ENCODE data around the gene CD79A.
"Not testable (repeated sequence)": the region's sequence is repeated elsewhere in the genome, so short reads cannot be mapped to it uniquely, and the experiment has no call there.

The CD79A gene

DNA sequence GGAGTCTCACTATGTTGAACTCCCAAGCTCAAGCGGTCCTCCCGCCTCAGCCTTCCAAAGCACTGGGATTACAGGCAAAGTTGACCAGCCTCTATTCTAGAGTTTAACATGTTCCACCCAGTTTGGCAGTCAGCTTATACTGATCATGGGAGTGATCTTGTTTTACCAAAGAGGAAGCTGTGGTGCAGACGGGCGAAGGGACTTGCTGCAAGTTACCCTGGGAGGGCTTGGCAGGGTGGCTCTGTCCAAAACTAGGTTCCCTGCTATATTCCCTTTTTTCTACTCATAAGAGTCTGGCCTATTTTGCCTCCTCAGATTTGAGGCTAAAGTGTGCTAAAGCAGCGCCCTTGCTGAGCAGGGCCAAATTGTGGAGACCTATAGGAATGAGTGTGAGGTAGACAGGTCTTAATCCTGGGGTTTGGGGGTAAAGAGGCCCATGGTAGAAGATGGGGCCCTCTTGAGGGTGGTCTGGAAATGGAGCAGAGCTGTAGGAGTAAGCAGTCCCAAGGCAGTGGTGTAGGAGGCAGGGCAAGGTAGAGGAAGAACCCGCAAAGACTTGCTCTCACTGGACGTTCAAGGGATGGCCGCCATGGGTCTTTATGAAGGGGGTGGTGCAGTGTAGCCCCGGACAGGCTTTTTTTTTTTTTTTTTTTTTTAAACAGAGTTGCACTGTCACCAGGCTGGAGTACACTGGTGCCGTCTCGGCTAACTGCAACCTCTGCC lies 13.7 kb upstream of the CD79A start:
- DNase-seq: peak; percentile 34 to 53 (median 47)

DNA sequence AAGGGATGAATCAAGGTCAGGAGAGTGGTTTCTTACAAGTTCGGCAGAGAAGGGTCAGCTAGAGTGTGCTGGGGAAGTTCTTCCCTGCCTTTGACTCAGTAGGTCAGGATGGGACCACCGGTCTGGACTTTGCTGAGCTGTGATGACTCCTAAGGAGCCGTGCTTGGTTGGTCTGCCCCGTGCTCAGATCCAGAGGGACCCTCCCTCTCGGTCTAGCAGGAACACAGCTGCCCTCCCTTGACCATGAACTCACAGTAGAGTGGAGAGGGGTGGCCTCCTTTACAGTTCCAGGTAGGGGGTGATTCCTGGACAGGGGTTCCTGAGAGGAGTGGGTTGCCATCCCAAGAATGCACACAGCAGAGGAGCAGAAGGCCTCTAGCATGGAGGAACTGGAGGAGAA lies 12.7 kb upstream of the CD79A start:
- DNase-seq: no peak

DNA sequence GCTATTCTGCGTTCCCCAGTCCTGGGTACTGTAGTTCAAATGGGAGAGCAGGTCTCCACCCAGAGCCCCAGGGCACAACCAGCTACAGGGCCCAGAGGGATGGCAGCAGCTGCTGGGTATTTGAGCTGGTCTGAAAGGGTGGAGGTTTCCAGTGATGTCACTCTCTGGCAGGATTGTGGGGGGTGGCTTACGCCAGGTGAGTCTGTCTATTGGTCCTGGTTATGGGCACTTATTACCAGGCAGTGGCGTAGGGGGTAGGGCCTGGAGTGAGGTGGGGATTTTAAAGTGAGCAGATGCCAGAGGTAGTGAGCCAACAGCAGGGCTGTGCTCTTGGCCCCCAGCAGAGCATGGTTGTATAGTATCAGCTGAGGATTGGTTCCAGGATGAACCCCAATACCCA lies 10.8 kb upstream of the CD79A start:
- no peak for DNase-seq

- DNase-seq: no peak
Observed at GRCh38 chr19:41868120-41868988, 8.7 kb upstream of the CD79A start.

DNA sequence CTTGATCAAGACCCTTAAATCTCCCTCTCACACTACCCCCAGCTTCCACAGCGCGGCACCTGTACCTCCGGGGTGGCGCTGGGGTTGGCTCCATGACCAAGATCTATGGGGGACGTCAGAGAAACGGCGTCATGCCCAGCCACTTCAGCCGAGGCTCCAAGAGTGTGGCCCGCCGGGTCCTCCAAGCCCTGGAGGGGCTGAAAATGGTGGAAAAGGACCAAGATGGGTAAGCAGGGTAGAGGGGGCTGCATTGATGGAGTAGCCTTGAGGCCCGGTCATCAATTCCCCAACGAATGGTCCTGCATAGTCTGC lies 8.1 kb upstream of the CD79A start:
- DNase-seq: no peak

DNA sequence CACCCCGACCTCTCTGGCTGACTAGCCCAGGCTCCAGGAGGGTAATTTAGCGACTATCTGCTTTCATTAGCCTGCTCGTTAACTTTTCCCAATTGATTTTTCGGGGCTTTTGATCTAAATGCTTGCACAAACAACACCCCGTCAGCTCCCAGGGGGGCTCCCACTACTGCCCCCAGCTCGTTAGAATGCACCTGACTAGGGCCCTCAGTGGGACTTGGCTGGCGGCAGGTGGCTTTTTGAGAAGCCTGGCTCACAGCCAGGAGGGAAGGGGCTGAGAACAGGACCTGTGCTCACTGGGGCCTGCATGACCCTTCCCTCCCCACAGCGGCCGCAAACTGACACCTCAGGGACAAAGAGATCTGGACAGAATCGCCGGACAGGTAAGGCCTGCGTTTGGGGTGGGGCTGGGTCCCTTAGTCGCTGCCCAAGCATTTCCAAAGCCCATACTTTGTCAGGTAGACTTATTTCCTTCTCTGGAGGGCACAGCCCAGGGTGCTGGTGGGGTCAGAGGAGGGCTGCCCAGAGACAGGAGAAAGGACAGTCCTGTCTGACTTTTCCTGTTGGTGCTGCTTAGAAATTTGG lies 7.6 kb upstream of the CD79A start:
- DNase-seq: no peak

DNA sequence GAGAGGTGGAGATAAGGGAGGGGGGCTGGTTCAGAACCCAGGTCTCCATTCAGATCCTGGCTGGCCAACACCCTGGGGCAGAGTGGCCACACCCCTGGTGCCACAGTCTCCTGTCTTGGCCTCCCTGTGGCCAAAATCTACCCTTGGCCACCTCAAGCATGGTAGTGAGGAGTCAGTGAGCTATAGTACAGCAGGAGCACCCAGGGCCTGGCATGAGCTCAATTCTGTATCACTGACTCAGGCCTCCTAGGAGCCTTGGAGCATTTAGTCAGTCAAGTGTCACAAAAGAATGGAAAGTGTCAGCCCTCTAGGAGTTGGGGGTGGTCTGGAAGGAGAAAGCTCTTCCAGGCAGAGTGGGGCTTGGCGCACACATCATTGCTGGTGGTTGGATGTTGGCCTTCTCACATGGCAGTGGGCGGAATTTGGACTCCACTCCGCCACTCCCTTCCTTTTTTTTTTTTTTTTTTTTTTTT lies 6.6 kb upstream of the CD79A start:
- DNase-seq: peak; percentile 30 to 62 (median 53)

DNA sequence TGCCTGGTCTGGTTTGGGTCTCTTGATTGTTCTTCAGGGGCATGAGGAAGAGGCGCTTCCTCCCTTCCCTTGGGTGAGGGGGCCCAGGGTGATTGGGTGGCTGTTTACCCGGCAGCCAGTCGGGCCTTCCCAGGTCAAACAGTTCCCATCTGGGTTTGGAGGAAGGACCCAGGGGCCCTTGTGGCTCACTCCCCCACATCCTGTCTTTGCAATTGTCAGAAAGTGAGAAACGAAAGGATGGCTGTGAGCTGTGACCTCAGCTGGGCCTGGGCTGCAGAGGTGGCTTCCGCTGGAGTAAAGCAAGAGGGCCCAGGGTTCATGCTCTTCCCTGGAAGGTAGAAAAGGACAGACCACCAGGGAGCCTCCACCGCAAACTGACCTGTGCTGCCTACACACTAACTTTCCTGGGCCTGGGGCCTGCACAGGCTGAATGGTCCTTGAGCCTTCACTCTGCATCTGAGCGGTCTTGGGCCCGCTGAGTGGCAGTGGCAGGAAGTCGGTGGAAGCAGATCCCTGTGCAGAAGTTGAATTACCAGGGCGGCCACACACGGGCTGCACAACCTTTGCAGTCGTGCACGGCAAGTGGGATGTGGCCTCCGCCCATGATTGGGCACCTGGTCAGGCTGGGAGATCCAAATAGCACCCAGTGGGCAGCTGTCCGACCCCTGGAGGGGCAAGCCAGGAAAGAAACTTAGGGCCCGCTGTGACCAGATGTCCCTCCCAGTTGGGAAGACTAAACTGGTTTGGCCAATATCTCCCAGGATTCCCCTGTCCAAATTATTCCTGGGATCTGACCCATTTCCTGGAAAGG lies 5.3 kb upstream of the CD79A start:
- DNase-seq: peak; percentile 71 to 79 (median 73)

DNA sequence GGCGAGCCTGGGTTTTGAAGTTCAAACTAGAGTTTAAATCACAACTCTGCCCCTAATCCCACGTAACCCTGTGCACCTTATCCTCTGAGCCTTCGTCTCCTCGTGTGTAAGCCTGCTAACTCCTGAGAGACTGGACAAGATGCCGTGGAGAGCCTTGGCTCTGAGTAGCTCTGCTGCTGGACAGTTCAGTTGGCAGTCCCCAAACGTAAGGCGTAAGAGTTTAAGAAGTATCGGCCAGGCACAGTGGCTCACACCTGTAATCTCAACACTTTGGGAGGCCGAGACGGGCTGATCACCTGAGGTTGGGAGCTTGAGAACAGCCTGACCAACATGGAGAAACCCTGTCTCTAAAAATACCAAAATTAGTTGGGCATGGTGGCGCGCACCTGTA lies 4.7 kb upstream of the CD79A start:
- DNase-seq: no peak

DNA sequence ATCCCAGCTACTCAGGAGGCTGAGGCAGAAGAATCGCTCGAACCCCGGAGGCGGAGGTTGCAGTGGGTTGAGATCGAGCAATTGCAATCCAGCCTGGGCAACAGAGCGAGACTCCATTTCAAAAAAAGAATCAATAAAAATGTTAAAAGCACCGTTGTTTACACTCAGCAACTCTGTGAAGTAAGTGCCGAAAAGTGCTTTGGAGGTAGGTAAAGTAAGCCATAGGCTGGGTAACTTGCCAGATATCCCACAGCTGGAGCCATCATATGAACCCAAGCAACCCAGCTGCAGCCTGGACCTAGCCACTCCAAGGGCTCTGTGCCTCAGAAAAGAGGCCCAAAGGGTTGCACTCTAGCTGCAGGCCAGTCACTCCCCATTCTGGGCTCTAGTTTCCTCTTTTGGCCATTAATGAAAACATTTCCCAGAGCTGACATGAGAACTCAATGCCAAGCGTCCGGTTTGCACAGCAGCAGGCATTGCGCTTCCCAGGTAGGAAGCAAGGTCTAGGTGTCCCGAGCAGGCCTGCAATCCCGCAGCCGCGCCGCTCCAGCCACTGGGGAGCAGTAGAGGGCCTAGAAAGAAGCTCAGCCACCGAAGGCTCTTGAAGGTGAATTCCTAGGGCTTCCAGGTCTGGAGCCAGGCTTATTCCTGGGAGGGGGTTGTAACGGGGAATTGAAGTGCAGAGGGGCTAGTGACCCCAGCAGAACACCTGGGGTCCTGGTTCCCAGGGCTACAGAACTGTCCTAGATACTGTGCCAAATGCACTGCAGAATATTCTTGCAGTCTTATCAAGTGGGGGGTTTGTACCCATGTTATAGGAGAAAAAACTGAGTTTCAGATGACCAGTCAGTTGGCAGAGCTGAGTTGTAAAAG lies 4.1 kb upstream of the CD79A start:
- peak; percentile 54 to 71 (median 55) for DNase-seq

GRCh38 chr19:41875973-41876372 lies 1.1 kb upstream of the CD79A start:
- DNase-seq: not testable (repeated sequence)

DNA sequence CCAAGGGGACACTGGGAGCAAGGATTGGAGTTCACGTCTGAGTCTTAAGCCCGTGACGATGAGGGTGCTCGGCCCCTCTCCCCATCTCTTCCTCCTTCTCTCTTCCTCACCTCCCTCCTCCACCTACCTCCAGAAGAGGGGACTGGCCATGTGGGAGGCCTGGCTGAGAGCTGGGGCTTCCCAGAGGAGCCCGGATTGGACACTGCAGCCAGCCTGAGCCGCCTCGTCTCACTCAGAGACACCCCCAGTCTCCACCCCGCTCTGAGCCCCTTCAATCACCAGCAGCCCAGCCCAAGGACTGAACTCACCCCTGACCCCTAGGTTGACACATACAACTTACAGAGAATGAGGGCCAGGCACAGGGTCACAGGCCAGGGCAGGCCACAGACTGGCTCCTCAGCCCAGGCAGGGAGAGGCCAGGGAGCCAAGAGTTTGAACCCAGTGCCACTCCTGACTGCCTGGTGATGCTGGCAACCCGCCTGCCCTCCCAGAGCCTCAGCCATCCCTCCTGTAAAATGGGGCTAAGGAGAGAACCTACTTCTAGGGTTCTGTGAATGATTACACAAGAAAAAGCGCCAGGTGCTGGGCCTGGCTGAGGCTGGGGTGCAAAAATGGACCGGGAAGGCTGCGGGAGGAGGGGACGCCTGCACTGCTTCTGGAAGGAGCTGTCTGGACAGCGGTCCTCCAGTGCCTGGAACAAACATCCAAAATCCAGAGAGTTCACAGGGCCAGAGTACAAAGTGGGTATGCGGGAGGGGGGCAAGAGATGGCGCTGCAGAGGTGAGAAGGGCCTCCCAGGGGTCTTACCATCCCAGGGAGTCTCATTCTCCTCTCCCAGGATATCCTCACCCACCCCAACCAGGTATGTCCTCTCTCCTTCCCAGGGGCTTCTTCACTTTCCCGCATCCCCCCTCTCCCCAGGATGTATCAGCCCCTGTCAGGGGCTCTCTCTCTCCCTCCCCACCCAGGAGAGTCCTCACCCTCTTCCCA lies 1.1 kb downstream of the CD79A start:
- peak; percentile 63 to 79 (median 65) for DNase-seq

- DNase-seq: no peak
Observed at GRCh38 chr19:41879080-41879479, 2.0 kb downstream of the CD79A start.

DNA sequence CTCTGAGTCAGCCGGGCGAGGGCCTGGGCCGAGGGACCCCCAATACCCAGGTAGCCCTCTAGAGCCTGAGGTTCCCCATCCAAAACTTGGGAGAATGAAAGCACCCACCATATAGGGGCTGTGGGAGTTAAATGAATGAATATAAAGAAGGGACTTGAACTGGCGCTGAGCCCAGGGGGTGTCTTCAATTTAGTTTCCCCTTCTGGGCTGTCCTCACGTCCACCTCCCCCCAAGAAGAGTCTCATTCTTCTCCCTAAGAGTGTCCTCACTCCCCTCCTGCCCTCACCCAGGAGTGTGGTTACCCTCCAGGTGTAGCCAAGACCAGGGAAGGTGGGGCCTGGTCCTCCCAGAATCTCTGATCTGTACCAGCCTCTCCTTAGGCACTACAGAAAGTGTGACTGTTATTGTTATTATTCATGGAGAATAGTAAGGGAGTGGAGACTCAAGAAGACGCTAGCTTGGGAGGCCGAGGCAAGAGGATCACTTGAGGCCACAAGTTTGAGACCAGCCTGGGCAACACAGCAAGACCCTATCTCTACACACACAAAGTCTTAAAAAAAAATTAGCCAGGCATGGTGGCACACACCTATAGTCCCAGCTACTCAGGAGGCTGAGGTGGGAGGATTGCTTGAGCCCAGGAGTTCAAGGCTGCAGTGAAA lies 2.7 kb downstream of the CD79A start:
- DNase-seq: no peak

DNA sequence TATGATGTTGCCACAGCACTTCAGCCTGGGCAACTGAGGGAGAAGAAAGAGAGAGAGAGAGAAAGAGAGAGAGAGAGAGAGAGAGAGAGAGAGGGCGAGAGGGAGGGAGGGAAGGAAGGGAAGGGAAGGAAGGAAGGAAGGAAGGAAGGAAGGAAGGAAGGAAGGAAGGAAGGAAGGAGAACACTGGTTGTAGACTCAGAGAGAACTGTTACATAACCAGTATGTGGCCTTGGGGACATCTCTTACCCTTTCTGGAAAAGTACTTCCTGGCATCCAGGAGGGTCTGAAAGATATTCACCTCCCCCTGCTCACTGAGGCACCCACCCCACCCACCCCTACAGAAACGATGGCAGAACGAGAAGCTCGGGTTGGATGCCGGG lies 3.2 kb downstream of the CD79A start:
- DNase-seq: no peak

- DNase-seq: peak; percentile 26 to 76 (median 45)
Observed at GRCh38 chr19:41882568-41883462, 5.7 kb downstream of the CD79A start, which contains the start of gene ARHGEF1. Gene ARHGEF1, plus strand, starts transcription at chr19:41883184. Its CDS starts 4,899 bp downstream, at chr19:41888083.

- DNase-seq: no peak
Observed at GRCh38 chr19:41883463-41883820, 6.4 kb downstream of the CD79A start.

GRCh38 chr19:41883821-41884733 lies 7.0 kb downstream of the CD79A start:
- peak; percentile 98 to 99 (median 98) for DNase-seq

All from suppressor macrophage treated with lipopolysaccharide for 1 hour (primary cell).